GM12865 (cell line): ENCODE results near the gene GATB.

Source experiments
- DNase-seq: peaks from one replicate; pipeline ENCODE4 v3.0.0; 2010; ENCODE audit warnings: low read depth
- H3K4me3 ChIP-seq: 2 replicates; pipeline ENCODE4 v1.5.1; 2011; ENCODE audit warnings: mild to moderate bottlenecking, low read depth, low read length, control low read depth
- CTCF ChIP-seq: IDR thresholded peaks from 2 replicates; pipeline ENCODE4 v1.5.1; 2011; ENCODE audit warnings: low read length, control low read depth, low read depth, inconsistent platforms; ENCODE audit not compliant: insufficient read depth; ENCODE audit errors: missing control alignments

Gene GATB

GRCh38 chr4:151628001-151628608 is 132.7 kb downstream of the GATB start:
- no peak for TF ChIP-seq CTCF
- H3K4me3 ChIP-seq: no peak overlapping the region
- DNase-seq: no peak

- TF ChIP-seq CTCF: no peak
- no peak for DNase-seq
- H3K4me3 ChIP-seq: no peak overlapping the region
Measured at GRCh38 chr4:151627491-151627890, 133.3 kb downstream of the GATB start.

GRCh38 chr4:151626751-151627150 is 134.1 kb downstream of the GATB start:
- no peak for DNase-seq
- no peak for TF ChIP-seq CTCF
- H3K4me3 ChIP-seq: no peak overlapping the region

GRCh38 chr4:151626228-151626627 is 134.6 kb downstream of the GATB start:
- TF ChIP-seq CTCF: no peak
- DNase-seq: no peak
- H3K4me3 ChIP-seq: no peak overlapping the region

GRCh38 chr4:151624626-151625565 is 135.9 kb downstream of the GATB start:
- no peak overlapping the region for H3K4me3 ChIP-seq
- no peak for TF ChIP-seq CTCF
- DNase-seq: no peak
